EL (cell line): ENCODE results near the gene CERS6.
"Not testable (repeated sequence)": the region's sequence is repeated elsewhere in the genome, so short reads cannot be mapped to it uniquely, and the experiment has no call there.

Source experiments
- DNase-seq: peaks from one replicate; pipeline ENCODE4 v3.0.0-alpha.2; 2016

Gene CERS6, protein sequence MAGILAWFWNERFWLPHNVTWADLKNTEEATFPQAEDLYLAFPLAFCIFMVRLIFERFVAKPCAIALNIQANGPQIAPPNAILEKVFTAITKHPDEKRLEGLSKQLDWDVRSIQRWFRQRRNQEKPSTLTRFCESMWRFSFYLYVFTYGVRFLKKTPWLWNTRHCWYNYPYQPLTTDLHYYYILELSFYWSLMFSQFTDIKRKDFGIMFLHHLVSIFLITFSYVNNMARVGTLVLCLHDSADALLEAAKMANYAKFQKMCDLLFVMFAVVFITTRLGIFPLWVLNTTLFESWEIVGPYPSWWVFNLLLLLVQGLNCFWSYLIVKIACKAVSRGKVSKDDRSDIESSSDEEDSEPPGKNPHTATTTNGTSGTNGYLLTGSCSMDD

DNA sequence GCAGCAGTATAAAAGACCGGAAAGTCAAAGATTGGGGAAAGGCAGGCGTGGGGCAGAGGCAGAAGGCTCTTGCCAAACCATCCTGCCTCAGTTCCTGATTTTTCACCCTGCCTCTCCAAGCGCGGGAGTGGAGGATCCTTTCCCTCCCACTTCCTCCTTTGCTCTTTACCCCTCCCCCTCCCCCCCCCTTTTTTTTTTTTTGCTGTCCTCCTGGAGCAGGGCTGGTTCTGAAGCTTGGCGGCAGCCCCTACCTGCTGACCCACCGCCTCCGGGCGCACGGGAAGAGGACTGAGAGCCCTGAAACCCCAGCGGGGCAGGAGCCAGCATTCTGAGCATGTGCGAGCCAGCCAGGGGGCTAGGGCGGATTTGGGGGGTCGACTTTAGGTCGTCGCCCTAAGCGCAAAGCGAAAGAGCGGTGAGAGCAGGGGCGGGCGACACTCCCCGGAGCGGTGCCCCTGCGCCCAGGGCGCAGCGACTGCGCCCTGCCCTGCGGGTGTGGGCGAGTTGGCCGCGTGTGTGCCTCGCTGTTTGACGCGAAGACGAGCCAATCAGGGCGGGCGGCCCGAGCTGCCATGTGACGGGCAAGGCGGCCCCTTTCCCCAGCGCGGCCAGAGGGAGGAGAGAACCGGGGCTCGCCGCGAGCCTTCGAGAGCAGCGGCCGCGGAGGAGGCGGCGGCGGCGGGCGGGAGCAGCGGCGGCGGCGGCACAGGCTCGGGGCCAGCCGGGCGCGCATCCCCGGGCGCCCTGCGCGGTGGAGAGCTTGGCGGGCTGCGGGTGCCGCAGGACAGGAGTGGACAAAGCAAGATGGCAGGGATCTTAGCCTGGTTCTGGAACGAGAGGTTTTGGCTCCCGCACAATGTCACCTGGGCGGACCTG is at the start of gene CERS6:
Gene CERS6, plus strand, starts transcription at position 628 of the 876 bp plus-strand sequence. Its CDS starts 177 bp downstream, at position 805.
- DNase-seq: peak; percentile 93

DNA sequence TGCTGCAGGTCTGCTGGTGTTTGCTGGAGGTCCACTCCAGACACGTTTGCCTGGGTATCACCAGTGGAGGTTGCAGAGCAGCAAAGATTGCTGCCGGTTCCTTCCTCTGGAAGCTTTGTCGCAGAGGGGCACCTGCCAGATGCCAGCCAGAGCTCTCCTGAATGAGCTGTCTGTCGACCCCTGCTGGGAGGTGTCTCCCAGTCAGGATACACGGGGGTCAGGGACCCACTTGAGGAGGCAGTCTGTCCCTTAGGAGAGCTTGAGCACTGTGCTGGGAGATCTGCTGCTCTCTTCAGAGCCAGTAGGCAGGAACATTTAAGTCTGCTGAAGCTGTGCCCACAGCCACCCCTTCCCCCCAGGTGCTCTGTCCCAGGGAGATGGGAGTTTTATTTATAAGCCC is 43.8 kb upstream of the CERS6 start:
- not testable (repeated sequence) for DNase-seq

DNA sequence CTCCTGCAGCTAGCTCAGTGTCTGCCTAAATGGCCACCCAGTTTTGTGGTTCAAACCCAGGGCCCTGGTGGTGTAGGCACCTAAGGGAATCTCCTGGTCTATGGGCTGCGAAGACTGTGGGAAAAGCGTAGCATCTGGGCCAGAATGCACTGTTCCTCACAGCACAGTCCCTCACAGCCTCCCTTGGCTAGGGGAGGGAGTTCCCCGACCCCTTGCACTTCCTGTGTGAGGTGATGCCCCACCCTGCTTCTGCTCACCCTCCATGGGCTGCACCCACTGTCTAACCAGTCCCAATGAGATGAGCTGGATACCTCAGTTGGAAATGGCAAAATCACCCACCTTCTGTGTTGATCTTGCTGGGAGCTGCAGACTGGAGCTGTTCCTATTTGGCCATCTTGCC is 43.0 kb upstream of the CERS6 start:
- DNase-seq: not testable (repeated sequence)

DNA sequence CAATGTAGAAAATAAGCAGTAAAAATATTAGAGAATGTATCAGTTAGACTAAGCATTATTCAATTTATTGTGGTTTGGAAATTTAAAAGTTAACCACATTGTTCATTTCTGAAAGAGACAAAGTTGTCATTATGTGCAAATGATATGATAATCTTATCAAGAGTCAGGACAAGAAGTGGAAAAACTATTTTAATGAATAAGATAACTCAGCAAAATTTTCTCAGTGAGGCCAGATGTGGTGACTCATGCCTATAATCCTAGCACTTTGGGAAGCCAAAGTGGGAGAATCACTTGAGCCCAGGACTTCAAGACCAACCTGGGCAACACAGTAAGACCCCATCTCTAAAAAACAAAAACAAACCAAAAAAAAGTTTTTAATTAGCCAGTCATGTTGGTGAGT is 39.5 kb upstream of the CERS6 start:
- peak; percentile 18 for DNase-seq

DNA sequence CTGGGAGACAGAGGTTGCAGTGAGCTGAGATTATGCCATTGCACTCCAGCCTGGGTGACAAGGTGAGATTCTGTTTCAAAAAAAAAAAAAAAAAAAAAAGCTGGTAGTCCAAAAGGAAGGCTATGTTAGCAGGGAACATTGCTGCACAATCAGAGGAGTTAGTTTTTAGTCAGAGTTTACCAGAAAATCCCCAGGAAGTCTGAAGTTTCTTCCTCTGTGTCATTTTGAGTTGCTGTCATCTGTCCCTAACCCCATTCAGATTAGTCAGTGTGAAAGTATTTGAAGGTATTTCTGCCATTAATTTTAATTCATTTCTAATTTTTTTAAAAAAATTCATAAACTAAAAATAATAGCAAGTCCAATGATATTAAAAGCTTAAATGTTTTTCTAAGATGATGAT is 33.5 kb upstream of the CERS6 start:
- DNase-seq: peak; percentile 19

DNA sequence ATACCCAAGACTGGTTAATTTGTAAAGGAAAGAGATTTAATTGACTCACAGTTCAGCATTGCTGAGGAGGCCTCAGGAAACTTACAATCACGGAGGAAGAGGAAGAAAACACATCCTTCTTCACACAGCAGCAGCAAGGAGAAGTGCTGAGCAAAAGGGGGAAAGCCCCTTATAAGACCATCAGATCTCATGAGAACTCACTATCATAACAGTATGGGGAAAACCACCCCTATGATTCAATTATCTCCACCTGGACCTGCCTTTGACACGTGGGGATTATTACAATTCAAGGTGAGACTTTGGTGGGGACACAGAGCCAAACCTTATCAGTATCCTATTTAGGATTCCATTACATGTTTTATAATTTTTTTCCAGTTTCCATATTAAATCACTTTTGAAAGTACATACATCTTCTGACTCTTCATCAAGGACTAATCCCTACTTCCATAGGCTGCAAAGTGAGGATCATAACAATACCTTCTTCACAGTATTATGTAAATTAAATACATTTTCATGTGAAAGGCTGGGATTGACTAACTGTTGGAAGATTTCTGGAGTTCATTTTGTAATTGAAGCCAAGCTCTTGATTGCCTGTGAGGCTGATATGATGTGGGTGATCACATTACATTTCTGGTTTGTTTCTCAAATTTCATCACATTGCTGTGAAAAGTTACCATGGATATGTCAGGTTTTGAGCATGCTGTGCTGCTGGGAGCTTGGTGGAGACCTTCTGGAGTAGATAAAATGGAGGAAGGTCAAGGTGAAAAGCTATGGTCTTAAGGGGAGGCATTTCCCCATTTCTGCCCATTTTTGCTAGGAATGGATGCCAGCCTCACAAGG is 31.7 kb upstream of the CERS6 start:
- no peak for DNase-seq

DNA sequence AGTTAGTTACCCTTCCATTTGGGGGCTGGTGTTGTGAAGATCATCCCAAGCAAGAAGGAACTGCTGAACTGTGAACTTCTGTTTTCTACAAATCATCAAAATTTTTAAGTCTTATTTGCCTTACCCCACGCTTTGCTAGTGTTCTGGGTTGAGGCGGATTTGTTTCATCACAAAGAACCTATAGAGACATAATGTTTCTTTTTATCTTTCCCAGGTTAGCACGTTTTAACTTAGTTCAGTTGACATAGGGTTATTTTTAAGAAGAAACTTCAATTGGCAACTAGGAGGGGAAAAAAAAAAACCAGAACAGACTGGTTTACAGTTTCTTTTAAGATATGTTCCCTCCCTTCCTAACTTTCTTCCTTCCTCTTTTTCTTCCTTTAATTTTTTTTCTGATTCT is 31.1 kb upstream of the CERS6 start:
- DNase-seq: no peak

DNA sequence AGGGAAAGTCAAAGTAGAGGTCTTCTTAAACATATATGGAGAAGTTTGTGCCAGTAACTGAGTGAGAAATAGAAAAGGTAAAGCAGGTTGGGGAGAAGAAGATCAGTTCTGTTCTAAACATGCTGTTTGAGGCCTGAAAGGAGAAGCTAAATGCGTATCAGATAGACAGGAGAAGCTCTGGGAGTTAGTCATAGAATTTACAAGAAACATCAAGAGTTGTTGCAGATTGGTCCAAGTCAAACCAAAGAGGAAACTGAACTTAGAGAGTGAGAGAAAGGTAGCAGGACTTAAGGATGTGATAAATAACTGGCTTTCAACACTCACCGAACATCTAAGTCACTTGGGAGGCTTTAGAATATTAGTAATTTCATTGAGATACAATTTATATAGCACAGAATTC is 29.2 kb upstream of the CERS6 start:
- DNase-seq: no peak

DNA sequence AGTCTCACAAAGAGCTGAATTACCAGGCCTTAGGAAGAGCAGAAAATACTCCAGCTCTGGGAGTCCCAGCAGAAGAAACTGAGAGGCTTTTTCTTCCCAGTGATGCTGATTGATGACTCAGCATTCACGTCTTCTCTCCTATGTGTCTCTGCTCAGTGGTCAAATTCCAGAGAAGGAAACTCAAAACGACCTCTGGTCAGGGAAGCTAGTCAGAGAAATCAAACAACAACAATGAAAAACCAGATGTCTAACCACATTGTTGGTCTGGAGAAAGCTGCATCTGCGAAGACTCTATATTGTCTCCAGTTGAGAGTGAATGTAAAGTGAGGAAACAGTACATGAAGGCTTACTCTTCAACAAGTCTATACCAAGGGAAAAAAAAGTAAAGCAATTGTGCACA is 28.6 kb upstream of the CERS6 start:
- DNase-seq: peak; percentile 86

DNA sequence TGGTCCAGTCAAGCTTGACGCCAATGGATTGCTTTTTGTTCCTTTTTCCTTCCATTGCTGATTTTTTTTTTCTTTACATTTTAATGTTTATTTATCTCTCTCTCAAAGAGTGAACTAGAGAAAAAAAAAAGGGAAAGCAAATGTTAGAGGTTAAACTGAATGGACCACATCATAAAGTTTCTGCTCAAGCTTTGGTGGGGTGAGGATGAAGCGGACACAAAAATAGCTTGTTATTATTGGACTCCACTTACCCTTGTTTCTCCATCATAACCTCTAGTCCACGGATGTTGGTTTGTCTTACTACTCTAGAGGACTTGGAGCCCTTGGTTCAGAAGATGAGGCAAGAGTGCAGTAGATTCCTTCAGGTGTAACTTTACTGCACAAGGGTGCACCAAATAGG is 27.6 kb upstream of the CERS6 start:
- no peak for DNase-seq

DNA sequence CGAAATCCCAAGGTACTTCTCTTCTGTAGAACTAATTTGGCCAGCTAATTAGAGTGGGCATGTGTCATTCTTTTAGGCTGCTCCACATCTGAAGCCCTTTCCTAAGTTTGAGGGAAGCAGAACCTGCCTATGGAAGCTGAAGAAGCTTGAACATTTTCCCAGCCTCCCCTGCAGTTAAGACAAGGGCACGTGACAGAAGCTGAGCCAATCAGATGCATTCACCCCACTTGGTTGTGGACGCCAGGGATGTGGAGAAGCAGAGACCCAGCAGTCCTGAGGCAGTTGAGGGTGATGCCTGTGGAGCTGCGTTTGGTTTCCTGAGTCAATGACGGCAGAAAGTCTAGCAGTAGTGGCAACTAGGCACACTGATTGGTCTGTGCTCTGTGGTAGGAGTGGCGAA is 26.1 kb upstream of the CERS6 start:
- no peak for DNase-seq

DNA sequence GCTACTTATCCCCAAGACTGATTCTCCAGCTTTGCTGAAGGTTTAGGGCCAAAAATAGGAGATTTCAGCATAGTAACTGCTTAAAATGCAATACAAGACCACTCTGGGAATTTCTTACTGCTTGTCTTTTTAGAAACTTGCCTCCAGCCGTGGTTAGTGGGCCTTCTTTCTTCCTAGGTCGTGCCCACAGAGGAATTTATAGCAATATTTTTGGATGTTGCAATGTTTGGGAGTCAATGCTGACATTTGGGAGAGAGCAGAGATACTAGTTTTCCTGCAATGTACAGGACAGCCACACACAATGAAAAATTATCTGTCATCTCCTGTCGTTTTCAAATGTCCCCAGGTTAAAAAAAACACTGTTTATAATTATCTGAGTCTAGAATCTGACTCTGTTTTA is 25.6 kb upstream of the CERS6 start:
- no peak for DNase-seq

DNA sequence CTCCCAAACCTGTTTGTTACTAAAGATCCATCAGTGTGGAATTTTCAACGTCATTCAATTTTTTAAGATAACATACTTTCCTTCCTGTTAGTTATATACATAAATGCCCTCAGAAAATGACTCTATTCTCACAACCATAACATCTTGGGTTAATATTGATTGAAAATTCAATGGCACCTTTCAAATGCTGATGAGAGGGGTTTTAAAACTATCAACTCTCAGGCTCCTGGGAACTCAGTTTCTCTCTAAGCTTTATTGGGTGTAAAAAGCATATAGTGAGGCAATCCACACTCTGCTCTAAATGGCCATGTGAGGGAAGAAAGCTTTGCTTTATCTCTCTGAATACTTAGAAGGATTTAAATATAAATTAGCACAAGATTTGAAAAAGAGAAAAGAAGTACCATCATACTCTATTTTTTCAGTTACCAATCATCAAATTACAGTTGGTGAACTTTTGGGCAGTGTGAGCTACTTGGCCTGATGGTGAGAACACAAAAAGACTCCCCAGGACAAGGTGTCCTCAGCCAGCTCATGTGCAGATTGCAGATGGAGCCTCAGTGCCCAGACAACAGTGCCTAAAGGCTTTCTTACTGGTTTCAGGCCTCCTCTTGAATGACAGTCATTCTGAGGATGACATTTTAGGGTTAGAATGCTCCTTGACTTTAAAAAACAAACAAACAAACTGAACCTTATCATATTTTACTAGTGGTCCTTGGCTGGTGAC is 24.6 kb upstream of the CERS6 start:
- no peak for DNase-seq

DNA sequence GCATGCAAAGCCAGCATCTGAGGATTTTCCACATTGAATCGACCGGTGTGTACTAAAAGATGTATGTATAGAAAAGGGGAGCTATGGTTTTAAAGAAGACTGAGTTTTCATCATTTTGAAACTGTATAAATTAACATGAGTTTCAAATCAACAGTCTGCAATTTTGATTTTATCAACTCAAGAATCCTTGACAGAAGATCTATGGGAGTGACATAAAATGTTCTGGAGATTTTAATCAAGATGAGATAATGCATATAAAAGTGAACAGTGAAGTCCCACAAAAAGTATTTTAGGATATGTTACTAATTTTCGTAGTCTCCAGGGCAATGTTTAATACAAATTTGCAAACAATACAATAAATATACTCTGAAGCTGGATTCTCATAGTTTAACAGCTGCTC is 24.0 kb upstream of the CERS6 start:
- no peak for DNase-seq

DNA sequence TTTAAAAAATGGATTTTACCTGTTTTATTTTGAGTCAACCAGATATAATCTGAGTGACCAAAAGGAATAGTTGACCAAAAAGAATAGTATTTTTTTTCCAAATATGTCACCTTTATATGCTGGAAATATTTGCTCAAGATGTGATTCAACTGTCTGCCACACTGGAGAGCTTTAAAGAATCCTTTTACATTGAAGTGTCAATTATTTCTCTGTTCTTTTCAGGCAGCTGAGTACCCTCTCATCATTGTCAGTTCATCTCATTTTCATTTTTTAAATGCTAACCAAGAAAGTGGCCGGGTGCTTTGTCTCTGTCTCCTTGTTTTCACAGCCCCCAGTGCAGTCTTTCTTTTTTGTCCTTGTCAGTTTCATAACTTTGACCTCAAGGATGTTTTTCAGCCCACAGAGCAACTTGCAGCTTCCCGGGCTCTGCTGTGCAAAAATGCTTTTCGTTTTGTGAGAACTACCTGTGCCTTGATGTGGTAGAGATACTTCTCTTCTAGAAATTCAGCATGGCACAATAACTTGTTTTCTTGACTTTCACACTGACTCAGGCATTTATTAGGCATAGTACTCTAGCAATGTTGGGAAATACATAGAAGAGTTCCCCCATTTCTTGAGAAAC is 23.4 kb upstream of the CERS6 start:
- no peak for DNase-seq

DNA sequence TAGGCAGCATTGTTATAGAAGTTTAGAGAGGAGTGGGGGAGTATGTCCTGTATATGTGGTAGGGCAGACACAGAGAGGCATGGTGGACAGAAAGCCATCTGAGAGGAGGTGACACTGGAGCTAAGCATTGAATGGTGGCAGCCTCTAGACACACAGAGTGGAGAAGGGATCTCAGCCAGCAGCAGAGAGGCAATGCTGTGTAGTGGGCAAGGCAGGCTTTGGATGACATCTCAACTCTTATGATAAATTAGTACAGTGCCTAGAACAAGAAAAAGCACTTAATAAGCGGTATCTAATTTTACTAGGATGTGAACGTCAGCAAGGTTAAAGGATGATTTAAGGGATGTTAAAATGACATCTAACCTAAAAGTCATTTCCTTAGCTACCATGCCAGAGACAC is 22.5 kb upstream of the CERS6 start:
- DNase-seq: no peak

DNA sequence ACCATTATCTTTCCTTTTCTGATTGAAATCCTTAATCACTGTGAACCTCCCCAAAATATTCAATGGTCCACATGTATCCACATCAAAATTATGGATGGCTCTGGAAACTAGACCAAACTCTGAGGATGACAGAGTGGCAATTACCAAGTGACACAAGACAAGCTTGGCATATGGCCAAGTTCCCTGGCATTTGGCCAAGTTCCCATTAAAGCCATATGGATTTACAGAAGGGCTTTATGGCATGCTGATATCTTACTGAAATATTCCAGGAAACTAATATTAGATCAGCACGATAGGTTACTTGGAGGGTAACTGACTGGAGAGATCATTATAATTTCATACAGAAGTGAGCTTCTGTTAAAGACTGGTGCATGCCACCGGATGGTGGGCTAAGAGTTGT is 21.9 kb upstream of the CERS6 start:
- no peak for DNase-seq

DNA sequence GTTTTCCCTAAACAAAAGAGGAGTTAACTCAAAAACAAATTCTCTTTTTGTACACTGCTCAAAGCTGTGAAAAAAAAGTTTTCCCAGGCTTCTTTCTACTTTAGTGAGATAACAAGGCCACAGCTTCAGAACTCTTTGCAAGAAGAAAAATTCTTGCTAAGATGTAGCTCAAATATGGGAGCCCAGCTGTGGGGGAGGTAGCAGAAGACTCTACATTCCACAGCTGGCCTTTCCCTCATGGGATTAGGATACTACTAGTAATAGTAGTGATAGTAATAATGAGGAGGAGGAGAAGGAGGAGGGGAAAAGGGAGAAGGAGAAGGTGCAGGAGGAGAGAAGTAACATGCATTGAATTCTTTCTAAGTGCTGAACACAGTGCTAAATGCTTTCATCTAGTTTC is 19.2 kb upstream of the CERS6 start:
- DNase-seq: no peak

DNA sequence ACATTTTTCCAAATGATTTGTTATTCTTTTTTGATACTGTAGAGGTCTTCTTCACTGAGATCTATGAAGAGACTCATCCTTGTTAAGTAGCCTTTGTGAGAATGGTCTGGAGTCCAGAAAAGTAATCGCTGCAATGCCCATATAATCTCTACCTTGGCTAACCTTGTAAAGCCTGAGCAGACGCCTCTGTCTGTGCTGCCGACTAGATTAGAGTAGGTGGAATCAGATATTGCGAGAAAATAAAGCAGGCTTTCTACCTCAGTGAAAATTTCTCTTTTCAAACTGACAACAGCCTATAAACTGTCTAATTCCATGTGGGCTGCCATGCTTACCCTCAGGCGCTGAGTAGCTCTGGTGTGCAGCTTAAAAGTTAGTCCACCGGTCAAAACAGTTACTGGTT is 17.5 kb upstream of the CERS6 start:
- DNase-seq: no peak

DNA sequence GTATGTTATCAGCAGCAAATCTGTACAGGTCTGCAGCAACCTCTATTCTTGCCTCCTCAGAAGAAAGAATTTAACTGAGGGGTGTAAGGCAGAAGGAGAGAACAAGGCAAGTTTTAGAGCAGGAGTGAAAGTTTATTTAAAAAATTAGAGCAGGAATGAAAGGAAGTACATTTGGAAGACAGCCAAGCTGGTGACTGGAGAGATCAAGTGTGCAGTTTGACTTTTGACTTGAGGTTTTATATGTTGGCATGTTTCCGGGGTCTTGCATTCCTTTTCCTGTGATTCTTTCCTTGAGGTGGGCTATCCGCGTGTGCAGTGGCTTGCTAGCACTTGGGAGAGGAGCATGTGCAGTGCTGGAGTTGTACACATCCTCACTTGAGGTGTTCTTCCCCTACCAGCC is 16.5 kb upstream of the CERS6 start:
- DNase-seq: peak; percentile 33

DNA sequence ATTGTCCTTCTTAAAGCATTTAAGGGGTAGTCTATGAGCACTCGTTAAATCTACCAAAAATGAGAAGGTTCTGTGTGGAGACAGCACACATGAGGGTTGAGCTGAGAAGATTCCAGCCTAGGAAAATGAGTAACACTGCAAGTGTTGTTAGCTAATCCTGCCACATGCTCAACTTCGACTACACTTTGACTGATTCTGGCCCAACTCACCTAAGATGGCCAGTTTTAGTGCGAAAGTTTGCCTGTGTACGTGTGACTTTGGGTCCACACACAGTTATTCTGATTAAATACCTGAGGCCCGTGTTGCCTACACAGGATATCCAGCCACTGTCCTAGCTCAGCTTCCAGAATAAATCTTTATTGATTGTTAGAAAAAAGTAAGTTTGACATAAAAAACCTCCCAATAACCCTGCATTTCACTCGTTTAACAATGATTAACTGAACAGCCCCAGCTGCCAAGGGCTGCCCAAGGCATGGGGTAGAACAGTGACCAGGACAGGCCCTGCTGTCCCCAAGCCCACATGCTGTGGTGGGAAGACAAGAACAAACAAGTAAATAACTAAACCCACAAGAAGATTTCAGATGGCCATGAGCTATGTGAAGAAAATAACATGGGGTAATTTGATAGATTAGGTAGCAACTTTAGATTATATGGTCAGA is 14.7 kb upstream of the CERS6 start:
- DNase-seq: no peak

DNA sequence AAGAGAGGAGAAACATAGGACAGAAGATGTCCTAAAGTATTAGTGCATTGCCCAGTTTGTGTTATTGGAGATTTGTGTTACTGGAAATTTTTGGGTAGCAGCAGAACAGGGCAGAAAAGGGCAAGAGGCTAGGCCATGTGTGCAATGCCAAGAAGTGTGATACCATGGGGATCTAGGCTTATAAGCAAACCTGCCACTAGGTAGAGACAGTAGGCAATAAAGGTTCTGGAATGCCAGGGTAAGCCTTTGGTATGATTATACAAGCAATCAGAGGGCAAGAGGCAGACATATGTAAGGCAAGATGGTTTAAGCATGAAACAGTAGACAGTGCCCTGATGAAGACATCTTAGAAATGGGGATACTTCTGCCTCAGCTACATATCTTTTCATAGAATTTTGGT is 12.3 kb upstream of the CERS6 start:
- no peak for DNase-seq
